ENCODE data around the gene LYL1.
A peak's percentile ranks its signal among the peaks of the same experiment; 100 is the strongest.

LYL1 gene

GRCh38 chr19:13116282-13117175 is 13.9 kb upstream of the LYL1 start, which contains the start of gene TRMT1:
Gene TRMT1, minus strand, starts transcription at chr19:13116740. Its CDS starts 341 bp downstream, at chr19:13116399.
- peak; percentile 94 for DNase-seq (ENCODE audit: low spot score)
- TF ChIP-seq CTCF (IDR thresholded peaks at IDR 0.05; ENCODE audit: borderline replicate concordance, control extremely low read depth, extremely low read depth, insufficient read depth, missing control alignments): no peak
- in situ Hi-C loops (cut with MboI; ENCODE audit: low sequenced_read_pairs, unreplicated experiment): no loop called here

GRCh38 chr19:13115936-13116281 is 13.3 kb upstream of the LYL1 start:
- in situ Hi-C loops (cut with MboI; ENCODE audit: low sequenced_read_pairs, unreplicated experiment): no loop called here
- TF ChIP-seq CTCF (IDR thresholded peaks at IDR 0.05; ENCODE audit: borderline replicate concordance, control extremely low read depth, extremely low read depth, insufficient read depth, missing control alignments): no peak
- DNase-seq (ENCODE audit: low spot score): no peak

DNA sequence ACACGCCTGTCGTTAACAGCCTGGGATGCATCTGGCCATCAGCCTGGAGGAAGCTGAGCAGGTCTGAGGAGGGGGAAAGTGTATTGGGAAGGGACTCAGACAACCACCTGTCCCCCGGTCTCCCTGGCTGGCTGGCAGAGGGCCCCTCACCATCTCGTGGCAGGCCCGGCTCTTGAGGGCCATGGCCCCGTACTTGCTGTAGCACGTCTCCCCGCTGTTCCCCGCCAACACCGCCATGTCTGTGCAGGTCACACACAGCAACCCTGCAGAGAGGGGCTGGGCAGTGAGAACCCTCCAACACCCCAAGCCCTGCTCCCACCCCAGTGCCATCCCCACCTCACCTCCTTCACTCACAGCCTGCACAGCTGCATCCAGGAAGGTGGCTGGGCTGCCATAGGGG is 9.9 kb upstream of the LYL1 start:
- in situ Hi-C loops (cut with MboI; ENCODE audit: low sequenced_read_pairs, unreplicated experiment): no loop called here

DNA sequence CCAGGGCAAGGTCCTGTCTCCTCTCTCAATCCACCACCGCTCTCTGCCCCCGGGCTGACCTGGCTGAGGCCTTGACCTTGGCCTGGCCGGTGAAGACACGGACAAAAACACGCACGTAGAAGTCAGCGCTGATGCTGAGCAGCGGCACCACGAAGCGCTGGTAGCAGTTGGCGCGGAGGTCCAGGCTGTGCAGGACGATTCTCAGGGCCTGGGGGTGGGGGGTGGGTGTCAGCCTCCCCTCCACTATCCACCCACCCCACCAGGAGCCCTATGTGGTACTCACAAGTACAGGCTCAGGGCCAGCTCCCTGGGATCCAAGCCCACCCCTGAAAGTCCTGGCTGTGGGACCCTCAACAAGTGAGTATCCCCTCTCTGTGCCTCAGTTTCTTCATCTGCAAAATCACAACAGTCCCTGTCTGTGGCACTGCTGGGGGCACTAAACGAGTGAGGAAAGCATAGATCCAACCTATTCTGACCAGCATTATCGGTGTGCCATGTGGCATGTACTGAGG is 7.5 kb upstream of the LYL1 start:
- in situ Hi-C loops (cut with MboI; ENCODE audit: low sequenced_read_pairs, unreplicated experiment): no loop called here
- TF ChIP-seq CTCF (IDR thresholded peaks at IDR 0.05; ENCODE audit: borderline replicate concordance, control extremely low read depth, extremely low read depth, insufficient read depth, missing control alignments): no peak
- no peak for DNase-seq (ENCODE audit: low spot score)

More for the DNA sequence above, 9.9 kb upstream of the LYL1 start:
- TF ChIP-seq CTCF (IDR thresholded peaks at IDR 0.05; ENCODE audit: borderline replicate concordance, control extremely low read depth, extremely low read depth, insufficient read depth, missing control alignments): no peak
- no peak for DNase-seq (ENCODE audit: low spot score)

GRCh38 chr19:13109361-13110098 is 6.9 kb upstream of the LYL1 start:
- DNase-seq (ENCODE audit: low spot score): no peak
- no peak for TF ChIP-seq CTCF (IDR thresholded peaks at IDR 0.05; ENCODE audit: borderline replicate concordance, control extremely low read depth, extremely low read depth, insufficient read depth, missing control alignments)
- in situ Hi-C loops (cut with MboI; ENCODE audit: low sequenced_read_pairs, unreplicated experiment): no loop called here

GRCh38 chr19:13104848-13105711 is 2.4 kb upstream of the LYL1 start:
- peak; percentile 69 for DNase-seq (ENCODE audit: low spot score)
- in situ Hi-C loops (cut with MboI; ENCODE audit: low sequenced_read_pairs, unreplicated experiment): no loop called here

More at GRCh38 chr19:13104848-13105711, 2.4 kb upstream of the LYL1 start:
- no peak for TF ChIP-seq CTCF (IDR thresholded peaks at IDR 0.05; ENCODE audit: borderline replicate concordance, control extremely low read depth, extremely low read depth, insufficient read depth, missing control alignments)
